ENCODE results near the gene AGBL4. TPM values are rescaled to one million over a fixed set of nuclear protein-coding genes. Genes with fewer than 3 reads are reported as not detected.

The AGBL4 gene
- total RNA-seq, 1 experiment from 2014 or later = not detected

GRCh38 chr1:48810740-48811139 lies 1213.0 kb downstream of the AGBL4 start:
- Histone ChIP-seq H3K4me2 (ENCODE audit: low read length) (no peak overlapping the region), H3K9me3 (ENCODE audit: control insufficient read depth in 1 of 2, insufficient read depth in 1 of 2, low read depth in 1 of 2, low read length in 2 of 2) (no peaks in the 10 kb centered on the region), H3K79me2 (ENCODE audit: insufficient read depth, low read length) (no peaks in the 10 kb centered on the region), H3K27ac (ENCODE audit: low read depth, low read length) (no peak overlapping the region), H3K36me3 (ENCODE audit: control insufficient read depth in 1 of 2, insufficient read depth in 2 of 2, low read length in 2 of 2) (no peaks in the 10 kb centered on the region), H3K9ac (ENCODE audit: low read length) (no peak overlapping the region), H2AFZ (ENCODE audit: low read depth, low read length, poor library complexity, severe bottlenecking) (no peak overlapping the region), H3K4me1 (ENCODE audit: control insufficient read depth in 1 of 2, insufficient read depth in 2 of 2, low read length in 2 of 2) (no peaks in the 10 kb centered on the region), H4K20me1 (ENCODE audit: insufficient read depth) (no peaks in the 10 kb centered on the region), H3K9me2 (ENCODE audit: insufficient read depth) (no peaks in the 10 kb centered on the region), H3K27me3 (ENCODE audit: insufficient read depth, low read length) (no peaks in the 10 kb centered on the region), H3K4me3 (replicated peaks in 1 of 2; ENCODE audit: low read depth in 1 of 2, low read length in 2 of 2) (no peak overlapping the region)
- no TSS peak for BruUV-seq (replicated peaks)
- no peak for ATAC-seq
- RAD21 ChIA-PET (ENCODE audit: low non-redundant PET in 1 of 2, low total read pairs in 2 of 2, uncharacterized antibody in 2 of 2, unreplicated experiment in 2 of 2) = no interaction called here
- no peak for TF ChIP-seq TCF7L2 (IDR thresholded peaks at IDR 0.05; ENCODE audit: borderline replicate concordance, extremely low read depth, insufficient read depth, insufficient read length)
- no peak for TF ChIP-seq SIN3A (IDR thresholded peaks at IDR 0.05; ENCODE audit: low read depth)
- CTCF ChIA-PET = no interaction called here
- DNase-seq (ENCODE audit: low read depth, low spot score) = no peak
- intact Hi-C loops (cut with micrococcal nuclease) = no loop called here
- POLR2A ChIA-PET = no interaction called here

DNA sequence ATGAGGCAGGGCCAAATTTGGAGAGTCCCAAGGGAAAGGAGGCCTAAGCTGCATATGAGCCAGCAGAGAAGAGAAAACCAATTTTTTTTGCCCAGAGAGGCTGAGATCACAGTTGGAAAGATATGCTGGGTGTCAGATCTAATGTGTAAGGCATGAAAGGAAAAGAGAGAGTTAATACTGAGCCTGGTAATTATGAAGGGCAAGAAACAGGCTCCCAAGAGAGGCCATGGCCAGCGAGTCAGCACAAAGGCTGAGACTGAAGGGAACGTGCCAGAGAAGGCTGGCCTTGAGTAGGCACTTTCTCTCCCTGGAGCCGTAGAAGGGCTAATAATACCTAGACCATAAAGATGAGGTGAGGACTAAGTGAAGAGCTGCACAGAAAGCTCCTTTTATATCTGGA lies 1215.3 kb downstream of the AGBL4 start:
- Histone ChIP-seq H3K79me2 (ENCODE audit: insufficient read depth, low read length) (no peaks in the 10 kb centered on the region), H3K4me2 (ENCODE audit: low read length) (no peak overlapping the region), H3K4me3 (replicated peaks in 1 of 2; ENCODE audit: low read depth in 1 of 2, low read length in 2 of 2) (no peak overlapping the region), H2AFZ (ENCODE audit: low read depth, low read length, poor library complexity, severe bottlenecking) (no peak overlapping the region), H3K9me2 (ENCODE audit: insufficient read depth) (no peaks in the 10 kb centered on the region), H3K27me3 (ENCODE audit: insufficient read depth, low read length) (no peaks in the 10 kb centered on the region), H4K20me1 (ENCODE audit: insufficient read depth) (no peaks in the 10 kb centered on the region), H3K9me3 (ENCODE audit: control insufficient read depth in 1 of 2, insufficient read depth in 1 of 2, low read depth in 1 of 2, low read length in 2 of 2) (no peaks in the 10 kb centered on the region), H3K9ac (ENCODE audit: low read length) (no peak overlapping the region), H3K4me1 (ENCODE audit: control insufficient read depth in 1 of 2, insufficient read depth in 2 of 2, low read length in 2 of 2) (no peaks in the 10 kb centered on the region), H3K27ac (ENCODE audit: low read depth, low read length) (no peak overlapping the region), H3K36me3 (ENCODE audit: control insufficient read depth in 1 of 2, insufficient read depth in 2 of 2, low read length in 2 of 2) (no peaks in the 10 kb centered on the region)
- CTCF ChIA-PET = no interaction called here
- RAD21 ChIA-PET (ENCODE audit: low non-redundant PET in 1 of 2, low total read pairs in 2 of 2, uncharacterized antibody in 2 of 2, unreplicated experiment in 2 of 2) = no interaction called here
- POLR2A ChIA-PET = no interaction called here
- TF ChIP-seq ELF1 (IDR thresholded peaks at IDR 0.05; ENCODE audit: borderline replicate concordance, low read depth) (no peak), EZH2phosphoT487 (IDR thresholded peaks at IDR 0.05; ENCODE audit: borderline replicate concordance) (no peak), SIN3A (IDR thresholded peaks at IDR 0.05; ENCODE audit: low read depth) (no peak), CBX3 (IDR thresholded peaks at IDR 0.05; ENCODE audit: low read depth) (no peak), MAX (IDR thresholded peaks at IDR 0.05) (no peak), SRF (IDR thresholded peaks at IDR 0.05; ENCODE audit: low read depth) (no peak), EGR1 (IDR thresholded peaks at IDR 0.05; ENCODE audit: low read depth) (no peak), SP1 (IDR thresholded peaks at IDR 0.05; ENCODE audit: low read depth) (no peak), RAD21 (IDR thresholded peaks at IDR 0.05; ENCODE audit: low read depth) (no peak), YY1 (IDR thresholded peaks at IDR 0.05; ENCODE audit: extremely low read depth, insufficient replicate concordance, low read depth, low read length) (no peak)
- TF ChIP-seq, protein P1, sequence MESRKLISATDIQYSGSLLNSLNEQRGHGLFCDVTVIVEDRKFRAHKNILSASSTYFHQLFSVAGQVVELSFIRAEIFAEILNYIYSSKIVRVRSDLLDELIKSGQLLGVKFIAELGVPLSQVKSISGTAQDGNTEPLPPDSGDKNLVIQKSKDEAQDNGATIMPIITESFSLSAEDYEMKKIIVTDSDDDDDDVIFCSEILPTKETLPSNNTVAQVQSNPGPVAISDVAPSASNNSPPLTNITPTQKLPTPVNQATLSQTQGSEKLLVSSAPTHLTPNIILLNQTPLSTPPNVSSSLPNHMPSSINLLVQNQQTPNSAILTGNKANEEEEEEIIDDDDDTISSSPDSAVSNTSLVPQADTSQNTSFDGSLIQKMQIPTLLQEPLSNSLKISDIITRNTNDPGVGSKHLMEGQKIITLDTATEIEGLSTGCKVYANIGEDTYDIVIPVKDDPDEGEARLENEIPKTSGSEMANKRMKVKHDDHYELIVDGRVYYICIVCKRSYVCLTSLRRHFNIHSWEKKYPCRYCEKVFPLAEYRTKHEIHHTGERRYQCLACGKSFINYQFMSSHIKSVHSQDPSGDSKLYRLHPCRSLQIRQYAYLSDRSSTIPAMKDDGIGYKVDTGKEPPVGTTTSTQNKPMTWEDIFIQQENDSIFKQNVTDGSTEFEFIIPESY (IDR thresholded peaks at IDR 0.05; ENCODE audit: extremely low read depth, insufficient replicate concordance, low read length) = no peak
- TF ChIP-seq, protein P2, sequence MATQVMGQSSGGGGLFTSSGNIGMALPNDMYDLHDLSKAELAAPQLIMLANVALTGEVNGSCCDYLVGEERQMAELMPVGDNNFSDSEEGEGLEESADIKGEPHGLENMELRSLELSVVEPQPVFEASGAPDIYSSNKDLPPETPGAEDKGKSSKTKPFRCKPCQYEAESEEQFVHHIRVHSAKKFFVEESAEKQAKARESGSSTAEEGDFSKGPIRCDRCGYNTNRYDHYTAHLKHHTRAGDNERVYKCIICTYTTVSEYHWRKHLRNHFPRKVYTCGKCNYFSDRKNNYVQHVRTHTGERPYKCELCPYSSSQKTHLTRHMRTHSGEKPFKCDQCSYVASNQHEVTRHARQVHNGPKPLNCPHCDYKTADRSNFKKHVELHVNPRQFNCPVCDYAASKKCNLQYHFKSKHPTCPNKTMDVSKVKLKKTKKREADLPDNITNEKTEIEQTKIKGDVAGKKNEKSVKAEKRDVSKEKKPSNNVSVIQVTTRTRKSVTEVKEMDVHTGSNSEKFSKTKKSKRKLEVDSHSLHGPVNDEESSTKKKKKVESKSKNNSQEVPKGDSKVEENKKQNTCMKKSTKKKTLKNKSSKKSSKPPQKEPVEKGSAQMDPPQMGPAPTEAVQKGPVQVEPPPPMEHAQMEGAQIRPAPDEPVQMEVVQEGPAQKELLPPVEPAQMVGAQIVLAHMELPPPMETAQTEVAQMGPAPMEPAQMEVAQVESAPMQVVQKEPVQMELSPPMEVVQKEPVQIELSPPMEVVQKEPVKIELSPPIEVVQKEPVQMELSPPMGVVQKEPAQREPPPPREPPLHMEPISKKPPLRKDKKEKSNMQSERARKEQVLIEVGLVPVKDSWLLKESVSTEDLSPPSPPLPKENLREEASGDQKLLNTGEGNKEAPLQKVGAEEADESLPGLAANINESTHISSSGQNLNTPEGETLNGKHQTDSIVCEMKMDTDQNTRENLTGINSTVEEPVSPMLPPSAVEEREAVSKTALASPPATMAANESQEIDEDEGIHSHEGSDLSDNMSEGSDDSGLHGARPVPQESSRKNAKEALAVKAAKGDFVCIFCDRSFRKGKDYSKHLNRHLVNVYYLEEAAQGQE (IDR thresholded peaks at IDR 0.05; ENCODE audit: low read depth) = no peak
- ATAC-seq = no peak
- no peak for DNase-seq (ENCODE audit: low read depth, low spot score)
- intact Hi-C loops (cut with micrococcal nuclease) = no loop called here
- BruUV-seq (replicated peaks) = no TSS peak

All from HCT116 (cell line).